Transverse colon (tissue), 4 donors: ENCODE results near the gene C2orf92. TPM values are rescaled to one million over a fixed set of nuclear protein-coding genes. Genes with fewer than 3 reads are reported as not detected.
"Not testable (repeated sequence)": the region's sequence is repeated elsewhere in the genome, so short reads cannot be mapped to it uniquely, and the experiment has no call there.

Experiments used
- DNase-seq: peaks from one replicate; pipeline ENCODE4 v3.0.0-alpha.2; 2019
- H3K27ac ChIP-seq, 4 donors: fragments of 200-600 bp; sonication (generic); 2 replicates each; pipeline ENCODE4 v1.5.1; 2016 to 2018; ENCODE audit warnings: inconsistent platforms in 4 of 4
- H3K27me3 ChIP-seq: fragments of 200-600 bp; sonication (generic); 2 replicates; pipeline ENCODE4 v1.5.1; 2017; ENCODE audit warnings: inconsistent platforms
- H3K36me3 ChIP-seq, 4 donors: fragments of 200-600 bp; sonication (generic); 2 replicates each; pipeline ENCODE4 v1.5.1; 2017 to 2019; ENCODE audit warnings: inconsistent platforms in 4 of 4
- H3K4me1 ChIP-seq, 4 donors: fragments of 200-600 bp; sonication (generic); 2 replicates each; pipeline ENCODE4 v1.5.1; 2017 to 2020; ENCODE audit warnings: inconsistent platforms in 4 of 4
- H3K4me3 ChIP-seq, 4 donors: fragments of 200-600 bp; sonication (generic); 1 replicate in 1 of 4; 2 replicates in 3 of 4; pipeline versions ENCODE4 v1.5.1 to v1.6.1; 2017 to 2019; ENCODE audit warnings: inconsistent platforms in 4 of 4
- H3K9me3 ChIP-seq, 2 donors: fragments of 200-600 bp; sonication (generic); 2 replicates each; pipeline ENCODE4 v1.5.1; 2017 to 2019; ENCODE audit warnings: inconsistent platforms in 2 of 2
- CTCF ChIP-seq, 5 experiments: fragments of 200-600 bp in 3 of 5; fragments of 450-650 bp in 2 of 5; sonication (generic) in 3 of 5; IDR thresholded peaks; 1 replicate in 2 of 5; 2 replicates in 3 of 5; pipeline ENCODE4 v1.5.1; 2016 to 2017; ENCODE audit warnings: antibody characterized with exemption in 5 of 5, inconsistent platforms in 3 of 5, mild to moderate bottlenecking in 2 of 5, moderate library complexity in 1 of 5
- EP300 ChIP-seq: sonication (generic); formaldehyde crosslinking; IDR thresholded peaks from one replicate; pipeline ENCODE4 v1.6.1; 2017; ENCODE audit warnings: antibody characterized with exemption, low read depth
- POLR2A ChIP-seq: fragments of 450-650 bp; IDR thresholded peaks from one replicate; pipeline ENCODE4 v1.6.1; 2016; ENCODE audit warnings: antibody characterized with exemption, mild to moderate bottlenecking, moderate library complexity
- POLR2AphosphoS5 ChIP-seq, 3 donors: sonication (generic); formaldehyde crosslinking; IDR thresholded peaks; one replicate each; pipeline ENCODE4 v1.6.1; 2016; ENCODE audit warnings: antibody characterized with exemption in 3 of 3
- WGBS, 2 donors: methylation state at CpG; one replicate each; pipeline ENCODE4 v1.1.5; 2018; ENCODE audit warnings: low coverage in 1 of 2; 5-methylcytosine and 5-hydroxymethylcytosine counted together
- in situ Hi-C, 4 donors: fragments of 200-750 bp; cut with MboI; loops; one replicate each; pipeline versions ENCODE4 v1.15.0 to v1.15.1; 2017; ENCODE audit warnings: low sequenced_read_pairs in 3 of 4, low pct_ligation_motif_present in 1 of 4, low pct_unique_long_range_greater_than_20kb in 1 of 4
- intact Hi-C: fragments of 100-400 bp; cut with DNase I; formaldehyde crosslinking; loops from one replicate; pipeline ENCODE4 v1.15.1; 2023; ENCODE audit warnings: low total_unique reads
- total RNA-seq, 4 donors: library from RNA; depleted of rRNA; stranded (reverse); fragments of >200 nt; gene quantifications; one replicate each; pipeline ENCODE4 v1.1.0, GENCODE V29; 2016

C2orf92 gene
- total RNA-seq, 4 donors from 2014 or later, result 13.8 to 27.3 (median 17.9) TPM

GRCh38 chr2:97677480-97677879 is 8.0 kb downstream of the C2orf92 start:
- Histone ChIP-seq H3K27me3 (no peaks in the 10 kb centered on the region), H3K36me3 (no peaks in the 10 kb centered on the region), H3K4me3 (no peak overlapping the region), H3K27ac (no peak overlapping the region), H3K9me3 (no peaks in the 10 kb centered on the region), H3K4me1 (no peaks in the 10 kb centered on the region)
- 81 to 92% methylated on average over 2 of the region's 2 CpGs for WGBS, 2 donors
- DNase-seq, result no peak
- intact Hi-C loops (no loop called here), in situ Hi-C loops (no loop called here)
- TF ChIP-seq POLR2AphosphoS5 (IDR thresholded peaks at IDR 0.05) (no peak), CTCF (IDR thresholded peaks at IDR 0.05) (no peak), EP300 (no peak), POLR2A (no peak)

GRCh38 chr2:97678298-97678697 is 8.8 kb downstream of the C2orf92 start:
- no peak for DNase-seq
- intact Hi-C loops, result no loop called here
- no peaks in the 10 kb centered on the region for H3K4me1 ChIP-seq
- no peak overlapping the region for H3K4me3 ChIP-seq
- in situ Hi-C loops, result no loop called here
- no peaks in the 10 kb centered on the region for H3K27me3 ChIP-seq
- no peak overlapping the region for H3K27ac ChIP-seq
- no peaks in the 10 kb centered on the region for H3K36me3 ChIP-seq
- H3K9me3 ChIP-seq, result no peaks in the 10 kb centered on the region
- TF ChIP-seq POLR2AphosphoS5 (IDR thresholded peaks at IDR 0.05), result no peak
- no peak for TF ChIP-seq POLR2A
- TF ChIP-seq EP300, result no peak
- no peak for TF ChIP-seq CTCF (IDR thresholded peaks at IDR 0.05)
- WGBS, 2 donors, result 100% methylated on average over 1 of the region's 1 CpG

GRCh38 chr2:97687235-97687634 is 17.7 kb downstream of the C2orf92 start:
- 81 to 83% methylated on average over 1 to 2 of the region's 3 CpGs for WGBS, 2 donors
- DNase-seq, H3K9me3 ChIP-seq, intact Hi-C loops, H3K27me3 ChIP-seq, H3K4me1 ChIP-seq, H3K4me3 ChIP-seq, in situ Hi-C loops, H3K27ac ChIP-seq, H3K36me3 ChIP-seq: not testable (repeated sequence)

- 75 to 82% methylated on average over 8 to 9 of the region's 11 CpGs for WGBS, 2 donors
- H3K27me3 ChIP-seq, result no peaks in the 10 kb centered on the region
- intact Hi-C loops, result no loop called here
- H3K4me3 ChIP-seq, result no peak overlapping the region
- TF ChIP-seq EP300 (no peak), CTCF (IDR thresholded peaks at IDR 0.05) (no peak), POLR2A (no peak), POLR2AphosphoS5 (IDR thresholded peaks at IDR 0.05) (no peak)
- DNase-seq, result no peak
- H3K9me3 ChIP-seq, result no peaks in the 10 kb centered on the region
- H3K4me1 ChIP-seq, result no peaks in the 10 kb centered on the region
- no peak overlapping the region for H3K27ac ChIP-seq
- in situ Hi-C loops, result no loop called here
- no peaks in the 10 kb centered on the region for H3K36me3 ChIP-seq
Observed at GRCh38 chr2:97688062-97688827, 18.7 kb downstream of the C2orf92 start.

- 72% methylated on average over 4 of the region's 6 CpGs; no CpG with 5 or more reads in 1 of the 2 donors for WGBS, 2 donors
- in situ Hi-C loops, result loop anchor here in 2 of 4 donors (10.0 kb wide), 1 partner anchor 96 kb away; no protein-coding TSS in a partner anchor
- Histone ChIP-seq H3K9me3 (no peaks in the 10 kb centered on the region), H3K36me3 (no peaks in the 10 kb centered on the region), H3K27me3 (no peaks in the 10 kb centered on the region), H3K27ac (no peak overlapping the region), H3K4me1 (no peaks in the 10 kb centered on the region), H3K4me3 (no peak overlapping the region)
- no peak for DNase-seq
- intact Hi-C loops, result no loop called here
- TF ChIP-seq CTCF (IDR thresholded peaks at IDR 0.05) (no peak), POLR2A (no peak), POLR2AphosphoS5 (IDR thresholded peaks at IDR 0.05) (no peak), EP300 (no peak)
Observed at GRCh38 chr2:97691166-97691565, 21.7 kb downstream of the C2orf92 start.
